ENCODE measurements around the gene ACTL7B. TPM values are rescaled to one million over a fixed set of nuclear protein-coding genes. Genes with fewer than 3 reads are reported as not detected.

Gene ACTL7B
- total and polyA plus RNA-seq, 2 experiments from 2014 or later = not detected

- TF ChIP-seq ZNF462 (CRISPR knock-in tag; IDR thresholded peaks at IDR 0.05) (no peak), CTCF (conservative IDR thresholded peaks at IDR 0.05; ENCODE audit: low read depth in 2 of 2) (no peak), STAT1 (IDR thresholded peaks at IDR 0.05; ENCODE audit: unreplicated experiment) (no peak), EZH2phosphoT487 (IDR thresholded peaks at IDR 0.05; ENCODE audit: unreplicated experiment) (no peak)
These were observed 26.5 kb upstream of the ACTL7B start (continued) for GRCh38 chr9:108882052-108882888.

GRCh38 chr9:108880738-108881316 lies 25.0 kb upstream of the ACTL7B start:
- no peak for ATAC-seq
- Histone ChIP-seq H3K4me1 (ENCODE audit: insufficient read depth) (no peaks in the 10 kb centered on the region), H3K4me2 (no peak overlapping the region), H3K9me2 (ENCODE audit: insufficient read depth) (no peaks in the 10 kb centered on the region), H2AFZ (no peak overlapping the region), H3K27ac (ENCODE audit: low read depth) (no peak overlapping the region), H3K79me2 (replicated peaks; ENCODE audit: insufficient read depth) (no peaks in the 10 kb centered on the region), H3K4me3 (no peak overlapping the region), H3K27me3 (ENCODE audit: insufficient read depth) (no peaks in the 10 kb centered on the region), H4K20me1 (replicated peaks; ENCODE audit: insufficient read depth) (no peaks in the 10 kb centered on the region), H3K36me3 (ENCODE audit: insufficient read depth) (peaks cover 16% of the 10 kb centered on the region), H3F3A (replicated peaks; ENCODE audit: low read depth) (no peaks in the 10 kb centered on the region)
- peaks cover 46% of the 10 kb centered on the region for H3K36me3 Mint-ChIP-seq (ENCODE audit: low read depth)
- no peak overlapping the region for H3K4me3 Mint-ChIP-seq
- no peaks in the 10 kb centered on the region for H3K27me3 Mint-ChIP-seq (ENCODE audit: insufficient read depth, low read depth, poor library complexity)
- no peaks in the 10 kb centered on the region for H3K9me3 Mint-ChIP-seq
- H3K27ac Mint-ChIP-seq = no peak overlapping the region
- TF ChIP-seq ZNF331 (CRISPR knock-in tag; IDR thresholded peaks at IDR 0.05; ENCODE audit: low read depth) (no peak), CTCF (conservative IDR thresholded peaks at IDR 0.05; ENCODE audit: low read depth in 2 of 2) (no peak), JUNB (IDR thresholded peaks at IDR 0.05; ENCODE audit: unreplicated experiment) (no peak), EZH2phosphoT487 (IDR thresholded peaks at IDR 0.05; ENCODE audit: unreplicated experiment) (no peak), CREB1 (CRISPR knock-in tag; IDR thresholded peaks at IDR 0.05; ENCODE audit: low read depth) (no peak), POLR2AphosphoS5 (IDR thresholded peaks at IDR 0.05; ENCODE audit: low read depth) (no peak)
- no peak for DNase-seq (ENCODE audit: low spot score)
- no peaks in the 10 kb centered on the region for H3K4me1 Mint-ChIP-seq

All from GM23338 (cell line).